Activated naive CD4-positive, alpha-beta T cell treated with anti-CD3 and anti-CD28 coated beads for 36 hours (primary cell): ENCODE measurements around the gene SFXN3. TPM values are rescaled to one million over a fixed set of nuclear protein-coding genes. Genes with fewer than 3 reads are reported as not detected.

ENCODE experiments used
- CTCF ChIA-PET: fragments of 350-600 bp; sonication (Branson Sonifier 250); formaldehyde crosslinking; loops from one replicate; lab custom pipeline; 2021; ENCODE audit warnings: antibody characterized with exemption; lab: Charles Lee
- DNase-seq: peaks from one replicate; pipeline ENCODE4 v3.0.0-alpha.2; 2020
- H3K27ac Mint-ChIP-seq: one replicate; pipeline ENCODE4 v1.8.0; 2021; ENCODE audit warnings: mild to moderate bottlenecking, mixed read lengths
- H3K27me3 Mint-ChIP-seq: one replicate; pipeline ENCODE4 v1.8.0; 2021; ENCODE audit warnings: low read depth, mixed read lengths
- H3K36me3 Mint-ChIP-seq: one replicate; pipeline ENCODE4 v1.8.0; 2021; ENCODE audit warnings: low read depth, mixed read lengths
- H3K4me1 Mint-ChIP-seq: one replicate; pipeline ENCODE4 v1.8.0; 2021; ENCODE audit warnings: low read depth, mixed read lengths
- H3K4me3 Mint-ChIP-seq: one replicate; pipeline ENCODE4 v1.8.0; 2021; ENCODE audit warnings: mild to moderate bottlenecking, moderate library complexity, mixed read lengths
- H3K9me3 Mint-ChIP-seq: one replicate; pipeline ENCODE4 v1.8.0; 2021; ENCODE audit warnings: mixed read lengths
- intact Hi-C: fragments of 100-400 bp; cut with micrococcal nuclease; formaldehyde crosslinking; loops from one replicate; pipeline ENCODE4 v1.15.1; 2023
- total RNA-seq, 2 experiments: library from RNA; stranded (reverse); gene quantifications; one replicate each; pipeline ENCODE4 v1.2.3, GENCODE V29; 2021

The SFXN3 gene
- total RNA-seq, 2 experiments from 2014 or later = 15.7 to 17.1 TPM

DNA sequence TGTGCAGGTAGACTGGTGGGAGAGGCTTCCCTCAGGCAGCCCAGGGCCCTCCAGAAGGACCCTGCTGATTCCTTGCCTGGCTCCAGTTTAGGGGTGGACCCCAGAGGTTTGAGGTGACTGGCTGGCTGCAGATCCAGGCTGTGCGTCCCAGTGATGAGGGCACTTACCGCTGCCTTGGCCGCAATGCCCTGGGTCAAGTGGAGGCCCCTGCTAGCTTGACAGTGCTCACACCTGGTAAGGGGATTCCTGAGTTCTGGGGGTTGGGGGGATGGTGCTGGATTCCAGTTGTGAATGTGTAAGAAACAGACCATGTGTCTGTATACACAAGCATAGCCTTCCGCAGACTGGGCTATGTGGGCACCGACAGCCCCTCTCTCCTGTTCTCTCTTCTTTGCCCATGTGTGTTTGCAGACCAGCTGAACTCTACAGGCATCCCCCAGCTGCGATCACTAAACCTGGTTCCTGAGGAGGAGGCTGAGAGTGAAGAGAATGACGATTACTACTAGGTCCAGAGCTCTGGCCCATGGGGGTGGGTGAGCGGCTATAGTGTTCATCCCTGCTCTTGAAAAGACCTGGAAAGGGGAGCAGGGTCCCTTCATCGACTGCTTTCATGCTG, 33.5 kb downstream of the SFXN3 start:
- H3K4me1 Mint-ChIP-seq = peaks cover 39% of the 10 kb centered on the region
- H3K27ac Mint-ChIP-seq = no peak overlapping the region
- H3K9me3 Mint-ChIP-seq = no peaks in the 10 kb centered on the region
- H3K36me3 Mint-ChIP-seq = no peaks in the 10 kb centered on the region
- H3K4me3 Mint-ChIP-seq = no peak overlapping the region
- CTCF ChIA-PET = interaction anchor here (3.0 to 13.7 kb wide), 4 partner anchors 19 to 77 kb away, joined by 8 to 326 read pairs (median 16); no protein-coding TSS in a partner anchor
- H3K27me3 Mint-ChIP-seq = peaks cover 39% of the 10 kb centered on the region
- intact Hi-C loops = no loop called here
- DNase-seq = no peak

DNA sequence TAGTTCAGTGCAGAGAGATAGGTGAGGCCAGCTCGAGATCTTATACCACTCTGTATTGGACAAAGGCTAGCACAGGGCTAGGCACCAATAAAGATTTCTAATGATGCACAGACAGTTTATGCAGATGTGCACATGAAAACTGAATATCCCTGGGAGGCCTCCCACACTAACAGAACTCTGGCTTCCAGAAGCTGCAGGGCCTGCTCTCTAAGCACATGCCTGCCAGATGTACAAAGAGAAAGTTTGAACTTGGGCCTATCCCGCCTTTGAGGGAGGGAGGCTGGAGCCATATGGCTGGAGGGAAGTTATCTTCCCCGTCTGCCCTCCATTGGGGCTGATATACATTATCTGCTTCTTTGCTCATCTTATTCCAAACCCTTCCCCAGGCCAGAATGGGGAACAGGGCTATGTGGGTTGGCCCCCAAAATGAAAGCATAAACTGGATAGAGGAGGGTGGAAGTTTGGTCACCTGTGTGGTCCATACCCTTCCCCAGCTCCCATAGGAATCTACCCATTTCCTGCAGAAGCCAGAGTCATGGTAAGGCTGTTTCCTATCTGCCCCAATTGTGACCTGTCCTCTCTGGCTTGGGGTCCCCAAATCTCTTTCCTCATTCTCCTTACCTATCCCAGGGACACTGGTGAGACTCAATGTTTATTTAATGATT, 34.6 kb downstream of the SFXN3 start:
- Mint-ChIP-seq H3K4me1 (peaks cover 35% of the 10 kb centered on the region), H3K36me3 (no peaks in the 10 kb centered on the region), H3K4me3 (no peak overlapping the region), H3K9me3 (no peaks in the 10 kb centered on the region), H3K27ac (no peak overlapping the region), H3K27me3 (peaks cover 39% of the 10 kb centered on the region)
- no peak for DNase-seq
- intact Hi-C loops = no loop called here
- CTCF ChIA-PET = interaction anchor here (0.9 to 13.7 kb wide), 5 partner anchors 20 to 76 kb away, joined by 4 to 326 read pairs (median 14); no protein-coding TSS in a partner anchor

DNA sequence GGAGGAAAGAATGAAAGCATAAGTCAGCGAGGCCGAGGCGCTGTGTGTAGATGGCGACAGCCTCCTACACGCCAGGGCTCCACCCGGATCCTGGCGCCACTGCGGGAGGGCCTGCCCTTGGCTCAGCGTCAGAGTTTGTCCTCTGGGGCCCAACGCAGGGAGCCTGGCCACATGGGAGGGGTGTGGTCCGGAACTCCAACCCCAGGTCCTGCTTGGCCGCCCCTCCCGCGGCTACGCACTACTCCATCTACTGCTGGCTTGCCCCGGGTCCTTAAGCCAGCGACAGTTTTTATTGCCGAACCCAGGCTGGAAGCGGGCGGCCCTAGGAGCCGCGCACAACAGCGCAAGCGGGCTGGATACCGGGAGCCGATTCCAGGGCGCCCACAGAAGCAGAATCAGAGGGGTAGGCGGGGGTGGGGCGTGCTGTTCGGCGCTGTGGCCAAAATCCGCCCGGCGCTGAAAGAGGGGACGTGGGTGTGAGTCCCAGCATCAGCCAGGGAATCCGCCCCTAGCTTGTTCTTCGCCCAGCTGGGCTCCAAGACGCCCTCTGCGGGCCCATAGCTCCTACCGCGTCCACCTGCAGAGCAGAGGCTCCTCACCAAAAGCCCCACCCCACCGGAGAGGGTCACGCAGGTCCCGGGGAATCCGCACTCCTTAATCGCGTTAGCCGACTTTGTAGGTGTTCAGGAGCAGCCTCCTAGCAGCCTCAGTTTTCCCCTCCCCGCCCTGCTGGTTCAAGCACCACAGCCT, 35.3 kb downstream of the SFXN3 start:
- Mint-ChIP-seq H3K4me3 (peak overlapping the region; percentile 34), H3K36me3 (no peaks in the 10 kb centered on the region), H3K27me3 (peaks cover 39% of the 10 kb centered on the region), H3K9me3 (no peaks in the 10 kb centered on the region), H3K4me1 (peaks cover 34% of the 10 kb centered on the region), H3K27ac (no peak overlapping the region)
- CTCF ChIA-PET = interaction anchor here (0.6 to 13.7 kb wide), 11 partner anchors 9 to 76 kb away, joined by 3 to 326 read pairs (median 5); partner anchors contain the start of genes PDZD7 and SFXN3
- intact Hi-C loops = no loop called here
- DNase-seq = peak; percentile 66

DNA sequence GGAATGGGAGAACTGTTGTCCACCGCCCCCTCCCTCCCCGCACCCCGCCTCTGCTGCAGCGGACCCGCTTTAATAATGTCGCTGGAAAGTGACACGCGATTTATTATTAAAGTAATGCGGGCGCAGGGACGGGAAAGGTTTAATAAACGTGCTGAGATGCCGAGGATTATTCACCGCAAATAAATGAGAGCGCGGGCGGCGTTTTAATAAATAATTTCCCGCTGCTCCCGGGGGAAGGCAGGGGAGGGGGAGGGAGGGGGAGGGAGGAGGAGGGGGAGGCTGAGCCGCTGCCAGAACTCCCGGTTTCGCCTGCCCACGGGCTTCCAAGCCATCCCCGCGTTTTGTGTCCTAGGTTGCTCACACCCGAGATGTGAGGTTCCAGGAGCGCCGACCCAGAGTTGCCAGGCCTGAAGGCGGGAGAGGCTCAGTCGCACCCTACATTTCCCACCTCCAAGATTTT, 35.9 kb downstream of the SFXN3 start:
- CTCF ChIA-PET = interaction anchor here (0.6 to 13.7 kb wide), 15 partner anchors 8 to 714 kb away, joined by 3 to 326 read pairs (median 4); partner anchors contain the start of genes PDZD7 and SFXN3
- H3K36me3 Mint-ChIP-seq = no peaks in the 10 kb centered on the region

DNA sequence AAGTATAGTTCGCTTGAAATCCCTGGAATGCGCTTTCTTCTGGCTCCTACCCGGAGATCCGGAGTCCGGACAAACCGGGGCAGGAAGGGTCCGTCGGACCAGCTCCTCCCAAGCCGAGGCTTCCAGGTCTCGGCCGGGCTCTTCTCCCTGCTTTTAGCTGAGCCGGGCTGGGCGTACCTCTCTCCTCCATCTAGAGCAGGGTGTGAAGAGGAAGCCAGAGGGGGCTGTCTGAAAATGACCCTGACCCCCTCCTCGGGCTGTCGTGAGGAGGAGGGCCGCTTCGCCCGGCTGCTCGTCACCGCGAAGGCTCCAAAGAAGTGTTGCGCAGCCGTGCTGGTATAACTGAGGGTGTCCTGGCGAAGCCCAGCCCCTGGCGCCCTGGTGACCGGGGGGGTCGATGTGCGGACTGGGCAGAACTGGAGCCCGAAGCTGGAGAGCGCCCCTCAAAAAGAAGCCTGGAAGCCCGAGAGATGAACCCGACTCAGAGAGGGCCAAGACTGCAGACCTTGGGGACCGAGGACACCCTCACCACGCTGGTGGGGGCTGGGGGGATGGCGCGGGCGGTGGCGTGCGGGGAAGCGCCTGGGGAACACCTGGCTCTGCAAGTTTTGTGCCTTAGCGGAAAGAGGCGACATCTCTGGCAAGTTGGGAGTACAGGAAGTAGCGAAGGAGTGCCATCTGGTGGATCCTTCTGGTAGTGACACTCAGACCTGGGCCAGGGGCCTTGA, 36.5 kb downstream of the SFXN3 start:
- intact Hi-C loops = loop anchor here (1.0 kb wide), 4 partner anchors 7 to 48 kb away; no protein-coding TSS in a partner anchor
- DNase-seq = peak; percentile 90
- H3K36me3 Mint-ChIP-seq = no peaks in the 10 kb centered on the region
- peaks cover 23% of the 10 kb centered on the region for H3K4me1 Mint-ChIP-seq
- peak overlapping the region; percentile 66 for H3K4me3 Mint-ChIP-seq
- H3K27ac Mint-ChIP-seq = no peak overlapping the region
- no peaks in the 10 kb centered on the region for H3K9me3 Mint-ChIP-seq
- peaks cover 40% of the 10 kb centered on the region for H3K27me3 Mint-ChIP-seq
- CTCF ChIA-PET = interaction anchor here (0.6 to 13.7 kb wide), 17 partner anchors 8 to 713 kb away, joined by 3 to 326 read pairs (median 4); partner anchors contain the start of genes PDZD7 and SFXN3

More for the DNA sequence above, 35.9 kb downstream of the SFXN3 start:
- H3K4me3 Mint-ChIP-seq = peak overlapping the region; percentile 66
- peaks cover 28% of the 10 kb centered on the region for H3K4me1 Mint-ChIP-seq
- no peak overlapping the region for H3K27ac Mint-ChIP-seq
- H3K9me3 Mint-ChIP-seq = no peaks in the 10 kb centered on the region
- peaks cover 38% of the 10 kb centered on the region for H3K27me3 Mint-ChIP-seq
- DNase-seq = peak; percentile 12
- intact Hi-C loops = no loop called here

DNA sequence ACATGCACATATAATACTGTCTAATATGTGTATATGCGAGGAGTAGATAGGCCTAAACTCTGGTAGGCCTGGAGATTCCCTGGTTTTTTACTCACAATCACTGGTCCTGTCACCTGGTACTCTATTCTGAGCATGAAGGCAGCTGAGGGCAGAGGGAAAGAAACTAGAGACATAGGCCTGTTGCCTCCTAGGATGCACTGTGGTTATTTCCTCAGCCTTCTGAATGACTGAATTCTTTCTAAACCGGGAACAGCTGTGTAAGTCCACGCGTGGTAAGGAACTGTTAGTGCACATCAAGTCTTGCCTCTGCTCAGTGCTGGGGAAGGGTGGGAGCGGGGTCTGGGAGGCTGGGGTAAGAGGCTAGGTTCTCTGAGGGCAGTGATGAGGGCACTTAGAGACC, 38.4 kb downstream of the SFXN3 start:
- Mint-ChIP-seq H3K4me1 (peaks cover 15% of the 10 kb centered on the region), H3K36me3 (no peaks in the 10 kb centered on the region), H3K4me3 (no peak overlapping the region), H3K27ac (no peak overlapping the region), H3K27me3 (peaks cover 42% of the 10 kb centered on the region), H3K9me3 (no peaks in the 10 kb centered on the region)
- CTCF ChIA-PET = interaction anchor here (0.7 to 13.7 kb wide), 6 partner anchors 10 to 73 kb away, joined by 3 to 326 read pairs (median 6); no protein-coding TSS in a partner anchor
- intact Hi-C loops = no loop called here
- no peak for DNase-seq

DNA sequence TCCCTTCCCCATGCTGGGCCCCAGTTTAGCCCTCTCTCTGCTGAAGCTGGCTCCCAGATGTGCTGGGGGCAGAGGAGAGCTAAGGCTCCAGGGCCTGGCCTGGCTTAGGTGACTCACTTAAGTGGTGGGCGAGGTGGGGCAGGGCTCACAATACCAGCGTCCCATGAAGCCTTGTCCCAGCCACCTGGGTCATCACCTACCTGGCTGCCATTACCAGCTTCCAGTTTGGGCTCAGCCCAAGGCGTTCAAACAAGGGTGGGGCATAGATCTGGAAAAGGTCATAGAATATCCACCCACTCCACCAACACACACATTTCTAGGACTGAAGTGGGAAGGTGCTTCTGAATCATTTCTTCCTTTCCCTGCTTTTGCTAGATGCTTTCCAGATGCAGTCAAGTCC, 39.1 kb downstream of the SFXN3 start:
- H3K27me3 Mint-ChIP-seq = peaks cover 38% of the 10 kb centered on the region
- intact Hi-C loops = no loop called here
- no peak overlapping the region for H3K27ac Mint-ChIP-seq
- H3K36me3 Mint-ChIP-seq = no peaks in the 10 kb centered on the region
- H3K4me3 Mint-ChIP-seq = no peak overlapping the region
- H3K4me1 Mint-ChIP-seq = peaks cover 15% of the 10 kb centered on the region
- H3K9me3 Mint-ChIP-seq = no peaks in the 10 kb centered on the region
- CTCF ChIA-PET = interaction anchor here (0.9 to 3.5 kb wide), 2 partner anchors 10 to 14 kb away, joined by 3 to 19 read pairs; no protein-coding TSS in a partner anchor
- DNase-seq = no peak

DNA sequence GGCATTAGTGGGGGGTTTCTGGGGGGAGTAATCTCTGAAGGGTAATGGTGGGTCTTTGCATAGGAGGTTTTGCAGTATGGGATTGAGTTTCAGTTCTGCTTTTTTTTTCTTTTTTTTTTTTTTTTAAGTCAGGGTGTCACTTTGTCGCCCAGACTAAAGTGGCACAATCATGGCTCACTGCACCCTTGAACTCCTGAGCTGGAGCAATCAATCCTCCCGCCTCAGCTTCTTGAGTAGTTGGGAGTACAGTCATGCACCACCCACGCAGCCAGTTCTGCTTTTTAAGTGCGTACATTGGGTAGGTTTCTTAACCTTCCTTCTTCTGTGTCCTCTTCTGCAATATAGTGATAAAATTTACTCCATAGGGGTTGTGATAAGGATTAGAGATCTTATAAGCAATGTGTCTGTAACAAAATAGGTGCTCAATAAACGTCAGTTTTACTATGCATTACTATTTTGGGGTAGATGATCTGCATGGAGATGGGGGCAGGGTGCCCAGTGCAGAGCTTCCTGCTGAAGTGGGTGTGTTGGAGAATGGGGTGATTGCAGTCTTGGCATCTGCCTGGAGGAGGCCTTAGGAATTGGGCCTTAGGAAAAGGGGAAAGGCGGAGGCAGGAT, 40.3 kb downstream of the SFXN3 start:
- Mint-ChIP-seq H3K36me3 (no peaks in the 10 kb centered on the region), H3K4me1 (peaks cover 9% of the 10 kb centered on the region), H3K9me3 (no peaks in the 10 kb centered on the region), H3K27ac (no peak overlapping the region), H3K27me3 (peaks cover 34% of the 10 kb centered on the region), H3K4me3 (no peak overlapping the region)
- intact Hi-C loops = no loop called here
- DNase-seq = peak; percentile 47
- CTCF ChIA-PET = interaction anchor here (0.6 to 1.6 kb wide), 5 partner anchors 20 to 77 kb away, joined by 3 to 6 read pairs (median 4); no protein-coding TSS in a partner anchor

DNA sequence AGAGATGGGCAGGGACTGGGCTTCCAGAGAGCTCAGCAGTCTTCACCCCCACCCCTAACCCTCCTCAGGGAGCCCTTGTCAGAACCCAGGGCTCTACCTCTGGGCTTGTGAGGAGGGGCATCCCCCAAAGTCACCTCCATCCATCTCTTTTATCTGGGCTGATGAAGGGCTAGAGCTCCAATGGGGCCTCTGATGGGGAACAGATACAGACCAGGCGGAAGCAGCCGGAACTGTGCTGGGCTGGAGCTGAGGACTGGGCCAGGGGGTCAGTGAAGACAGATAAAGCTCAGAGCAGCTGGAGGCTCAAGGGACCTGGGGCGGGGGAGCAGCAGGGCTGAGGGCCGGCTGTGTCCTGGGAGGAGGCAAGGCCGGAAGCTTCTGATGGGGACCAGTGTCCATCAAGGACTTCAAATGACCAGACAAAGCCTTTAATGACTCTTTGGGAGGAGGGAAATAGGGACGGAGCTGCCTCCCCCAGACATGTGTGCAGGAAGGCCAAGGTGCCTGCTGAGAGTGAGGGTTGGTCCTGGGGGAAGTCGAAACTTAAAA, 40.9 kb downstream of the SFXN3 start:
- Mint-ChIP-seq H3K4me1 (peaks cover 4% of the 10 kb centered on the region), H3K27me3 (peaks cover 29% of the 10 kb centered on the region), H3K9me3 (no peaks in the 10 kb centered on the region), H3K27ac (no peak overlapping the region), H3K36me3 (no peaks in the 10 kb centered on the region), H3K4me3 (no peak overlapping the region)
- DNase-seq = no peak
- CTCF ChIA-PET = interaction anchor here (0.6 to 1.6 kb wide), 5 partner anchors 20 to 142 kb away, joined by 3 to 6 read pairs (median 4); no protein-coding TSS in a partner anchor
- intact Hi-C loops = no loop called here

DNA sequence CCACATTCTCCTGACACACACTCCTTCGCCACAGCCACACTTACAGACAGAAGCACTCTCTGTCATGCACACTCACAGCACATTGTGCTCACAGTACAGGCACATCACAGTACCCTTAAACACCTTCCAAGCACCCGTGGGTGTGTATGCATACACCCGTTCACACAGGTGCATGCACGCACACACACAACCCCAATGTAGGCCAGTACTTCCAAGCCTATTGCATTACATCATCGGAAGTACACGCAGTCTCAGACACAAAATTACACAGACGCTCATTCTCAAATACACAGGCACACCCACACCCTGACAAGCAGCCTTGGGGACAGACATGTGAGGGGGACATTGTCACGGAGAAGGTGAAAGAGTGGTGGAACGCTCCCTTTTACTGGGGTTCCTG, 41.9 kb downstream of the SFXN3 start:
- Mint-ChIP-seq H3K4me3 (no peak overlapping the region), H3K36me3 (no peaks in the 10 kb centered on the region), H3K27ac (no peak overlapping the region), H3K27me3 (peaks cover 29% of the 10 kb centered on the region), H3K9me3 (no peaks in the 10 kb centered on the region), H3K4me1 (no peaks in the 10 kb centered on the region)
- intact Hi-C loops = no loop called here
- DNase-seq = no peak
- CTCF ChIA-PET = no interaction called here

DNA sequence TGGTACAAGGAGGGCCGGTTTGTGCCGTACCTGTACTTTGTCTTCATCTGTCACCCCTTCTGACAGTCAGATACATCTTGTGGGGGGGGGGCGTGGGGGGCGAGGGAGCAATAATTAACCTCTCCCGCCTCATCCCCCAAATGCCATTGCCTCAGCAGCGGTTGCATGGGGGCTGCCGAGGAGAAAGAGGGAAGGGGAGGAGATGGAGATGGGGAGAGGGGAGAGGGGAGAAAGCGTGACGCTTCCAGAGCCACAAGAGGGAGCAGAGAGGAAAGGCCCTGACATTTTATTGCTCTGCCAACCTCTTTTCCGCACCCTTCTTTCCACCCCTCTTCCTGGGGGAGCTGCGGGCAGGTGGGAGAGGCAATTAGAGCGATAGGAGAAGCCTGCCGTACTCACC, 42.6 kb downstream of the SFXN3 start:
- no peaks in the 10 kb centered on the region for H3K4me1 Mint-ChIP-seq
- peaks cover 30% of the 10 kb centered on the region for H3K27me3 Mint-ChIP-seq
- H3K27ac Mint-ChIP-seq = no peak overlapping the region
- no peaks in the 10 kb centered on the region for H3K36me3 Mint-ChIP-seq
- DNase-seq = no peak
- intact Hi-C loops = no loop called here
- CTCF ChIA-PET = interaction anchor here (1.5 to 3.3 kb wide), 3 partner anchors 13 to 68 kb away, joined by 6 to 19 read pairs (median 6); no protein-coding TSS in a partner anchor
- H3K4me3 Mint-ChIP-seq = no peak overlapping the region
- H3K9me3 Mint-ChIP-seq = no peaks in the 10 kb centered on the region
